PC-9 (cell line): ENCODE data around the gene ADIRF. TPM values are rescaled to one million over a fixed set of nuclear protein-coding genes. Genes with fewer than 3 reads are reported as not detected.

Experiments used
- BruUV-seq: library from RNA; stranded (reverse); fragments of 400-500 nt; replicated peaks from 2 replicates; lab custom pipeline; 2021; lab: Mats Ljungman, UMichigan
- CTCF ChIA-PET: fragments of 300-600 bp; sonication (Branson Sonifier 250); formaldehyde crosslinking; loops from one replicate; lab custom pipeline; 2022; ENCODE audit warnings: antibody characterized with exemption; lab: Charles Lee
- POLR2A ChIA-PET: fragments of 300-600 bp; sonication (Branson Sonifier 250); formaldehyde crosslinking; loops from one replicate; lab custom pipeline; 2022; ENCODE audit warnings: antibody characterized with exemption; ENCODE audit not compliant: unreplicated experiment; lab: Charles Lee
- DNase-seq, 2 experiments: peaks; one replicate each; pipeline versions ENCODE4 v3.0.0 to v3.0.0-alpha.2; 2015 to 2022; ENCODE audit warnings: mixed read lengths in 1 of 2
- H2AFZ ChIP-seq: fragments of 200-600 bp; sonication (generic); 2 replicates; pipeline ENCODE4 v1.8.1; 2017; ENCODE audit warnings: antibody characterized with exemption
- H3F3A ChIP-seq: fragments of 200-600 bp; sonication (generic); 2 replicates; pipeline ENCODE4 v1.8.1; 2017; ENCODE audit warnings: antibody characterized with exemption, mild to moderate bottlenecking, low read depth; ENCODE audit not compliant: insufficient read depth
- H3K27ac ChIP-seq: fragments of 200-600 bp; sonication (generic); 2 replicates; pipeline ENCODE4 v1.6.1; 2016; ENCODE audit warnings: mixed run types
- H3K27me3 ChIP-seq: fragments of 200-600 bp; sonication (generic); 2 replicates; pipeline ENCODE4 v1.6.1; 2016; ENCODE audit warnings: low read depth, mixed run types; ENCODE audit not compliant: insufficient read depth
- H3K36me3 ChIP-seq: fragments of 200-600 bp; sonication (generic); 2 replicates; pipeline ENCODE4 v1.6.1; 2016; ENCODE audit warnings: low read depth, mixed run types
- H3K4me1 ChIP-seq: fragments of 200-600 bp; sonication (generic); replicated peaks from 2 replicates; pipeline ENCODE4 v1.6.1; 2016; ENCODE audit warnings: mixed run types; ENCODE audit not compliant: insufficient read depth
- H3K4me2 ChIP-seq: fragments of 200-600 bp; sonication (generic); 2 replicates; pipeline ENCODE4 v1.6.1; 2017; ENCODE audit warnings: mixed run types
- H3K4me3 ChIP-seq: fragments of 200-600 bp; sonication (generic); 2 replicates; pipeline ENCODE4 v1.6.1; 2016; ENCODE audit warnings: mixed run types
- H3K79me2 ChIP-seq: fragments of 200-600 bp; sonication (generic); 2 replicates; pipeline ENCODE4 v1.6.1; 2017; ENCODE audit warnings: low read depth, mixed run types
- H3K9me2 ChIP-seq: fragments of 200-600 bp; sonication (generic); 2 replicates; pipeline ENCODE4 v1.8.1; 2017; ENCODE audit warnings: mild to moderate bottlenecking; ENCODE audit not compliant: insufficient read depth
- H3K9me3 ChIP-seq: fragments of 200-600 bp; sonication (generic); 2 replicates; pipeline ENCODE4 v1.8.1; 2016; ENCODE audit warnings: low read depth; ENCODE audit not compliant: insufficient read depth
- H4K20me1 ChIP-seq: fragments of 200-600 bp; sonication (generic); 2 replicates; pipeline ENCODE4 v1.8.1; 2017; ENCODE audit not compliant: insufficient read depth
- EZH2 ChIP-seq: fragments of 200-600 bp; sonication (generic); IDR thresholded peaks from 2 replicates; pipeline ENCODE4 v1.8.0; 2017; ENCODE audit warnings: antibody characterized with exemption, low read depth
- intact Hi-C: fragments of 100-400 bp; cut with micrococcal nuclease; formaldehyde crosslinking; loops from one replicate; pipeline ENCODE4 v1.10.0; 2022; ENCODE audit not compliant: unreplicated experiment
- total RNA-seq: library from RNA; stranded (reverse); gene quantifications from 2 replicates; pipeline ENCODE4 v1.2.3, GENCODE V29; 2021
- TF ChIP-seq, protein P1 (sequence below): fragments of 200-600 bp; sonication (generic); conservative IDR thresholded peaks from 2 replicates; pipeline ENCODE4 v1.6.1; 2017; ENCODE audit warnings: mixed run types, antibody characterized with exemption, mild to moderate bottlenecking, moderate library complexity

Gene ADIRF
- total RNA-seq, 1 experiment from 2014 or later = 51.0 TPM

DNA sequence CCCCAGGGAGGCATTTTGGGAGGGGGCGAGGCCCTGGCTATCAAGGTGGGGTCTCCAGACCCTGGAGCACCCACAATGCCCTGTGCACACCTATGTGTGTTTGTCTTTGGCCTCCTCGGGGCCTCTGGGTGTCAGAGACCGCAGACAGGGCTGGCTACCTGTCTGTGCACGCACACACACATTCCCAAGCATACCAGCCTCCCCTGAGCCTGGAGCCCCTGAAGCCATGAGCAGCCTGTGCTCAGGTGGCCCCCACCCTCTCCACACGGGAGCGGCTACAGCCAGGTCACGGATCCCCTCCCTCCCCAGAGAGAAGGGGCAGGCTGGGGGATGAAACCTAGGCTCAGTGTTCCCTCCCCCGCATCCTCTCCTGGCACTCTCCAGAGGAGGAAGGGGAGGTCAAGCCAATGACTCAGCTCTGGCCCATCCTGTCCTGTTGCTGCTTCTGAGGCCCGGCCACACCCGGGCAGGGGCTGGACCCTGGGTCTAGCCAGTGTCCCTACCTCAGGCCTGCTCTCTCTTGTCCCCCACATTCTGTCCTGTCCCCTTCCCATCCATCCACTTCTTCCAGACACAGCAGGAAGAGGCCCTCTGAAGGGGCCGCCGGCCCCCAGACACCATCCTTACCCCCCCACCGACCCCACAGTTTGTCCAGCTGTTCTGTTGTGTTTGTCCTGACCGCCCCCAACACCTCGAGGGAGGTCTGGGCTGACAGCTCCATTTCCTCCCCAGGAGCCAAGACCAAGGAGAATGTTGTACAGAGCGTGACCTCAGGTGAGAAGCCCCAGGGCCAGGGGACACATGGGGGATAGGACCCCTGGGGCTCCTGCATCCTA lies 9.2 kb upstream of the ADIRF start:
- Histone ChIP-seq H3K4me3 (peak overlapping the region; percentile 72), H3K4me2 (peak overlapping the region; percentile 87), H3K27ac (peak overlapping the region; percentile 80), H3K9me3 (no peaks in the 10 kb centered on the region), H2AFZ (peak overlapping the region; percentile 75), H3K27me3 (no peaks in the 10 kb centered on the region), H3K9me2 (no peaks in the 10 kb centered on the region), H3K79me2 (no peaks in the 10 kb centered on the region), H3K36me3 (no peaks in the 10 kb centered on the region), H4K20me1 (no peaks in the 10 kb centered on the region), H3K4me1 (peaks cover 53% of the 10 kb centered on the region), H3F3A (peaks cover 11% of the 10 kb centered on the region)
- ChIA-PET POLR2A (interaction anchor here (0.6 to 0.9 kb wide), 4 partner anchors 8 to 137 kb away, joined by 3 to 4 read pairs (median 3); no protein-coding TSS in a partner anchor), CTCF (interaction anchor here (1.5 kb wide), 1 partner anchor 14 kb away, joined by 4 read pairs; no protein-coding TSS in a partner anchor)
- TF ChIP-seq, protein P1, sequence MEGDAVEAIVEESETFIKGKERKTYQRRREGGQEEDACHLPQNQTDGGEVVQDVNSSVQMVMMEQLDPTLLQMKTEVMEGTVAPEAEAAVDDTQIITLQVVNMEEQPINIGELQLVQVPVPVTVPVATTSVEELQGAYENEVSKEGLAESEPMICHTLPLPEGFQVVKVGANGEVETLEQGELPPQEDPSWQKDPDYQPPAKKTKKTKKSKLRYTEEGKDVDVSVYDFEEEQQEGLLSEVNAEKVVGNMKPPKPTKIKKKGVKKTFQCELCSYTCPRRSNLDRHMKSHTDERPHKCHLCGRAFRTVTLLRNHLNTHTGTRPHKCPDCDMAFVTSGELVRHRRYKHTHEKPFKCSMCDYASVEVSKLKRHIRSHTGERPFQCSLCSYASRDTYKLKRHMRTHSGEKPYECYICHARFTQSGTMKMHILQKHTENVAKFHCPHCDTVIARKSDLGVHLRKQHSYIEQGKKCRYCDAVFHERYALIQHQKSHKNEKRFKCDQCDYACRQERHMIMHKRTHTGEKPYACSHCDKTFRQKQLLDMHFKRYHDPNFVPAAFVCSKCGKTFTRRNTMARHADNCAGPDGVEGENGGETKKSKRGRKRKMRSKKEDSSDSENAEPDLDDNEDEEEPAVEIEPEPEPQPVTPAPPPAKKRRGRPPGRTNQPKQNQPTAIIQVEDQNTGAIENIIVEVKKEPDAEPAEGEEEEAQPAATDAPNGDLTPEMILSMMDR = no peak
- no peak for TF ChIP-seq EZH2
- TSS peak; percentile 62 for BruUV-seq
- intact Hi-C loops = loop anchor here (5.0 kb wide), 1 partner anchor 557 kb away; no protein-coding TSS in a partner anchor
- peak; percentile 74 to 82 for DNase-seq

DNA sequence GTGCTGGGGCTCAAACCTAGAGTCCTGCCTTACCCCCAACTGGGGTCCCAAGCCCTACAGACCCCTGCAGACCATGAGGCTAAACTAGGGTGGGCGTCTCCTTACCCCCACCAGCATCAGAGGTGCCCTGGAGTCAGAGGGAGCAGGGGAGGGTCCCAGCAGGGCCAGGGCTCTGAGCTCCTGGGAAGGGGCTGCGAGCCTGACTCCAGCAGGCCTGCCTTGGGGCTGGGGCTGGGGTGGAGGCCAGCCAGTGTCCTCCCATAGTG lies 8.6 kb upstream of the ADIRF start:
- DNase-seq = no peak
- H3K9me3 ChIP-seq = no peaks in the 10 kb centered on the region
- no peaks in the 10 kb centered on the region for H3K79me2 ChIP-seq
- intact Hi-C loops = loop anchor here (1.0 to 5.0 kb wide), 3 partner anchors 20 to 557 kb away; no protein-coding TSS in a partner anchor
- no peaks in the 10 kb centered on the region for H4K20me1 ChIP-seq
- peaks cover 47% of the 10 kb centered on the region for H3K4me1 ChIP-seq
- H2AFZ ChIP-seq = peak overlapping the region; percentile 75
- no peaks in the 10 kb centered on the region for H3K36me3 ChIP-seq
- BruUV-seq = TSS peak; percentile 49
- peak overlapping the region; percentile 80 for H3K27ac ChIP-seq
- H3K27me3 ChIP-seq = no peaks in the 10 kb centered on the region
- H3K4me3 ChIP-seq = peak overlapping the region; percentile 72
- no peak for TF ChIP-seq EZH2
- TF ChIP-seq, protein P1 = no peak
- CTCF ChIA-PET = interaction anchor here (0.7 to 1.5 kb wide), 2 partner anchors 14 to 21 kb away, joined by 3 to 4 read pairs; no protein-coding TSS in a partner anchor
- no peaks in the 10 kb centered on the region for H3K9me2 ChIP-seq
- POLR2A ChIA-PET = interaction anchor here (0.7 to 0.9 kb wide), 2 partner anchors 9 to 137 kb away, joined by 3 read pairs; no protein-coding TSS in a partner anchor
- peak overlapping the region; percentile 87 for H3K4me2 ChIP-seq
- H3F3A ChIP-seq = peaks cover 11% of the 10 kb centered on the region

- H4K20me1 ChIP-seq = no peaks in the 10 kb centered on the region
- no peaks in the 10 kb centered on the region for H3K79me2 ChIP-seq
- H3K9me3 ChIP-seq = no peaks in the 10 kb centered on the region
- no peaks in the 10 kb centered on the region for H3K36me3 ChIP-seq
- H3K9me2 ChIP-seq = no peaks in the 10 kb centered on the region
- peaks cover 45% of the 10 kb centered on the region for H3K4me1 ChIP-seq
- no peaks in the 10 kb centered on the region for H3K27me3 ChIP-seq
- intact Hi-C loops = loop anchor here (1.0 to 5.0 kb wide), 2 partner anchors 21 to 248 kb away; no protein-coding TSS in a partner anchor
- H3F3A ChIP-seq = peaks cover 11% of the 10 kb centered on the region
- BruUV-seq = no TSS peak
- H2AFZ ChIP-seq = peak overlapping the region; percentile 75
- H3K27ac ChIP-seq = peak overlapping the region; percentile 80
- peak overlapping the region; percentile 72 for H3K4me3 ChIP-seq
- ChIA-PET POLR2A (interaction anchor here (0.5 to 0.6 kb wide), 3 partner anchors 10 to 697 kb away, joined by 3 to 17 read pairs (median 6); no protein-coding TSS in a partner anchor), CTCF (interaction anchor here (0.6 to 0.7 kb wide), 4 partner anchors 12 to 455 kb away, joined by 3 to 22 read pairs (median 6); no protein-coding TSS in a partner anchor)
- no peak for TF ChIP-seq EZH2
- TF ChIP-seq, protein P1 = peak; percentile 94
- peak; percentile 69 to 72 for DNase-seq
- H3K4me2 ChIP-seq = peak overlapping the region; percentile 87
Measured at GRCh38 chr10:86960003-86960862, 8.0 kb upstream of the ADIRF start.
